Prostate gland (tissue), 2 donors: ENCODE results near the gene GRIK3.

Experiments used
- POLR2A ChIP-seq: fragments of 450-650 bp; IDR thresholded peaks from one replicate; pipeline ENCODE4 v1.6.1; 2016; ENCODE audit warnings: antibody characterized with exemption, mild to moderate bottlenecking
- TF ChIP-seq, protein P1 (sequence below), 4 experiments: fragments of 200-600 bp in 2 of 4; fragments of 450-650 bp in 2 of 4; sonication (generic) in 2 of 4; IDR thresholded peaks; 1 replicate in 3 of 4; 2 replicates in 1 of 4; pipeline ENCODE4 v1.5.1; 2016 to 2019; ENCODE audit warnings: antibody characterized with exemption in 4 of 4, mild to moderate bottlenecking in 2 of 4, moderate library complexity in 2 of 4

GRCh38 chr1:36829961-36830360 is 204.4 kb downstream of the GRIK3 start:
- TF ChIP-seq POLR2A, result no peak
- TF ChIP-seq, protein P1, sequence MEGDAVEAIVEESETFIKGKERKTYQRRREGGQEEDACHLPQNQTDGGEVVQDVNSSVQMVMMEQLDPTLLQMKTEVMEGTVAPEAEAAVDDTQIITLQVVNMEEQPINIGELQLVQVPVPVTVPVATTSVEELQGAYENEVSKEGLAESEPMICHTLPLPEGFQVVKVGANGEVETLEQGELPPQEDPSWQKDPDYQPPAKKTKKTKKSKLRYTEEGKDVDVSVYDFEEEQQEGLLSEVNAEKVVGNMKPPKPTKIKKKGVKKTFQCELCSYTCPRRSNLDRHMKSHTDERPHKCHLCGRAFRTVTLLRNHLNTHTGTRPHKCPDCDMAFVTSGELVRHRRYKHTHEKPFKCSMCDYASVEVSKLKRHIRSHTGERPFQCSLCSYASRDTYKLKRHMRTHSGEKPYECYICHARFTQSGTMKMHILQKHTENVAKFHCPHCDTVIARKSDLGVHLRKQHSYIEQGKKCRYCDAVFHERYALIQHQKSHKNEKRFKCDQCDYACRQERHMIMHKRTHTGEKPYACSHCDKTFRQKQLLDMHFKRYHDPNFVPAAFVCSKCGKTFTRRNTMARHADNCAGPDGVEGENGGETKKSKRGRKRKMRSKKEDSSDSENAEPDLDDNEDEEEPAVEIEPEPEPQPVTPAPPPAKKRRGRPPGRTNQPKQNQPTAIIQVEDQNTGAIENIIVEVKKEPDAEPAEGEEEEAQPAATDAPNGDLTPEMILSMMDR (IDR thresholded peaks at IDR 0.05), result no peak
